Chondrocyte (in vitro differentiated cells): ENCODE results near the gene CNN2. TPM values are rescaled to one million over a fixed set of nuclear protein-coding genes. Genes with fewer than 3 reads are reported as not detected.

Source experiments
- DNase-seq: peaks from one replicate; pipeline ENCODE4 v3.0.0; 2021; ENCODE audit warnings: mixed read lengths, low spot score
- H3K27ac Mint-ChIP-seq: one replicate; pipeline ENCODE4 v1.8.0; 2021; ENCODE audit warnings: mild to moderate bottlenecking, moderate library complexity, mixed read lengths; ENCODE audit not compliant: unreplicated experiment
- H3K27me3 Mint-ChIP-seq: 2 replicates; pipeline ENCODE4 v1.8.0; 2021; ENCODE audit warnings: low read depth, mixed read lengths
- H3K36me3 Mint-ChIP-seq: 2 replicates; pipeline ENCODE4 v1.8.0; 2021; ENCODE audit warnings: low read depth, mixed read lengths
- H3K4me1 Mint-ChIP-seq: 2 replicates; pipeline ENCODE4 v1.8.0; 2021; ENCODE audit warnings: low read depth, mild to moderate bottlenecking, mixed read lengths
- H3K4me3 Mint-ChIP-seq: one replicate; pipeline ENCODE4 v1.8.0; 2021; ENCODE audit warnings: mild to moderate bottlenecking, moderate library complexity, mixed read lengths; ENCODE audit not compliant: unreplicated experiment
- H3K9me3 Mint-ChIP-seq: 2 replicates; pipeline ENCODE4 v1.8.0; 2021; ENCODE audit warnings: low read depth, mixed read lengths
- CTCF ChIP-seq: fragments of 200-600 bp; sonication (generic); IDR thresholded peaks from 2 replicates; pipeline ENCODE4 v1.5.0; 2021; ENCODE audit warnings: antibody characterized with exemption, mild to moderate bottlenecking, moderate library complexity
- total RNA-seq: library from RNA; stranded (reverse); gene quantifications from 3 replicates; pipeline ENCODE4 v1.2.1, GENCODE V29; 2021

Gene CNN2
- total RNA-seq, 1 donor from 2014 or later: 363 TPM

- H3K27me3 Mint-ChIP-seq: peaks cover 22% of the 10 kb centered on the region
- no peaks in the 10 kb centered on the region for H3K36me3 Mint-ChIP-seq
Observed at GRCh38 chr19:1069009-1069779, 42.8 kb downstream of the CNN2 start.

GRCh38 chr19:1070576-1070930 lies 44.1 kb downstream of the CNN2 start:
- H3K4me1 Mint-ChIP-seq: peaks cover 5% of the 10 kb centered on the region
- H3K36me3 Mint-ChIP-seq: no peaks in the 10 kb centered on the region
- no peak overlapping the region for H3K4me3 Mint-ChIP-seq
- peaks cover 22% of the 10 kb centered on the region for H3K27me3 Mint-ChIP-seq
- DNase-seq: no peak
- H3K27ac Mint-ChIP-seq: no peak overlapping the region
- peak; percentile 59 for TF ChIP-seq CTCF
- H3K9me3 Mint-ChIP-seq: no peaks in the 10 kb centered on the region

More at GRCh38 chr19:1069009-1069779, 42.8 kb downstream of the CNN2 start:
- Mint-ChIP-seq H3K4me1 (peaks cover 8% of the 10 kb centered on the region), H3K4me3 (no peak overlapping the region), H3K9me3 (no peaks in the 10 kb centered on the region), H3K27ac (no peak overlapping the region)
- DNase-seq: no peak
- no peak for TF ChIP-seq CTCF

DNA sequence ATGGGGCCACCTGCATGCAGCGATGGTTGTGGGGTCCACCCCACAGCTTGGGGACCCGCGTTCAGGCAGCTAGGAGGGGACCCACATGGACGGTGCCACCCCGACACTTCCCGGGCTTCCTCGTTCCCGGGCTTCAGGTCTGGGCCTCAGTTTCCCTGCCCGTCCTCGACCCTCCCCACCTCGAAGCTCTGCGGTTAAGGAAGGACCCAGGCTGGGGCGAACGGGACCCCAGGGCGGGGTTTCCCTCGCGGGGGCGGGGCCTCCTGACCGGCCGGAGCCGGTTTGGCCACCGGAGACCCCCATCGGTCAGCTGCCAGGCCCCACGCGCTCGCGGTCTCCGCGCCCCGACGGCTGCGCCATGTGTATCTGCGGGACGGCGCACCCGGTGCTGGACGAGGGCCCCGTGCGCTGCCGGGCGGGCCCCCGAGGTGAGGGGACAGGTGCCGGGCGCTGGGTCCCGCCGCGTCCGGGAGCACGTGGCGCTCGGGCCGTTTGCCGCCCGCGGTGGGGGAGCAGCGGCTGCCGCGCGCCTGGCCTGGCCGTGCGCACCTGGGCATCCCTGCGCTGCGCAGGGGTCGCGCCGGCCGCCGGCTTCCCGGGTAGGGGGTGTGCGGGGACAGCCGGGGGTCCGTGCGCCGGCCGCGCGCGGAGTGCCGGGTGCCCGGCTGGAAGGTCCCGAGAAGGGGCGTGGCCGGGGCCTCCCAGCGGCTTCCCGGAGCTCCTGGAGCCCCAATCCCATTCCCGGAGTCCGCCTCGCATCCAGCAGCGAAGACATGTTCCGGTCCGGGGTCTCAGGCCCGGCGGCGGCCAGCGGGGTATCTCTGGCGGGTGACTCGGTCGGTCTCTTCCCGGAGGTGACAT lies 44.8 kb downstream of the CNN2 start:
- DNase-seq: no peak
- Mint-ChIP-seq H3K9me3 (no peaks in the 10 kb centered on the region), H3K4me1 (peaks cover 5% of the 10 kb centered on the region), H3K27me3 (peaks cover 22% of the 10 kb centered on the region), H3K36me3 (no peaks in the 10 kb centered on the region), H3K27ac (no peak overlapping the region), H3K4me3 (no peak overlapping the region)
- TF ChIP-seq CTCF: peak; percentile 35

DNA sequence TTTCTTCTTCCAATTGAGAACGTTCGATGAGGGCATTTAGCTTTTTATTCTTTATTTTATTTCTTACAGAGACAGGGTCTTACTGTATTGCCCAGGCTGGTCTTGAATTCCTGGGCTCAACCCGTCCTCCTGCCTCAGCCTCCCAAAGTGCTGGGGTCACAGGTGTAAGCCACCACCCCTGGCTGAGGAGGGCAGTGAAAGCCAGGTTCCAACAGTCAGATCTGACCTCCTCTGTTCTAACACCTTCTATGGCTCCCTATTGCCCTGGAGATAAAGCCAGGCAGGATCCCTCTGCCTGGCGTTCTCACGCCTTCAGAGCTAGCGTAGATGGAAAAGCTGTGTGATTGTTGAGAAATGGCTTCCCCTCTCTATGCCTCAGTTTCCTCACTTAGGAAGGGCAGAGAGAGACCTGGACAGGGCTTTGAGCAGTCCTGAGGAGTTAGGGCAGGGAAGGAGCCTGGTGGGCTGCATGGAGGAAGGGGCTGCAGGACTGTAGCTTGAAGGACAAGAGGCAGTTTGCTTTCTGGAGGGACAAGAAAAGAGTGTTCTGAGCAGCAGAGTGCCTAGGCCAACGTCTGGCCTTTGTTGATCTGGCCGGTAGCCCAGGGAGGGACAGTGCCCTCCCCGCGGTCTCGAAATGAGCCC lies 46.1 kb downstream of the CNN2 start:
- Mint-ChIP-seq H3K4me1 (peaks cover 5% of the 10 kb centered on the region), H3K27ac (no peak overlapping the region), H3K4me3 (no peak overlapping the region), H3K27me3 (peaks cover 20% of the 10 kb centered on the region), H3K9me3 (no peaks in the 10 kb centered on the region), H3K36me3 (no peaks in the 10 kb centered on the region)
- no peak for DNase-seq
- no peak for TF ChIP-seq CTCF
